H9 (cell line): ENCODE measurements around the gene NCOA5. TPM values are rescaled to one million over a fixed set of nuclear protein-coding genes. Genes with fewer than 3 reads are reported as not detected.

Experiments
- DNase-seq: peaks from one replicate; pipeline ENCODE4 v3.0.0-alpha.2; 2017
- H2AFZ ChIP-seq: one replicate; pipeline ENCODE4 v1.6.1; 2013; ENCODE audit warnings: mild to moderate bottlenecking, low read length, control low read depth, moderate library complexity
- H2AK5ac ChIP-seq: 2 replicates; pipeline ENCODE4 v1.6.1; 2013; ENCODE audit warnings: low read length, control low read depth, mixed read lengths; ENCODE audit not compliant: insufficient read length
- H2BK120ac ChIP-seq: one replicate; pipeline ENCODE4 v1.6.1; 2013; ENCODE audit warnings: low read depth, mild to moderate bottlenecking, low read length, control low read depth, inconsistent platforms; ENCODE audit not compliant: poor library complexity, severe bottlenecking
- H2BK12ac ChIP-seq: 2 replicates; pipeline ENCODE4 v1.6.1; 2013; ENCODE audit warnings: low read length, control low read depth, mixed read lengths, low read depth; ENCODE audit not compliant: insufficient read length
- H2BK15ac ChIP-seq: 2 replicates; pipeline ENCODE4 v1.6.1; 2013; ENCODE audit warnings: low read depth, low read length, control low read depth
- H2BK20ac ChIP-seq: one replicate; pipeline ENCODE4 v1.6.1; 2013; ENCODE audit warnings: low read depth, mild to moderate bottlenecking, low read length, control low read depth, inconsistent platforms; ENCODE audit not compliant: poor library complexity, severe bottlenecking
- H2BK5ac ChIP-seq: 2 replicates; pipeline ENCODE4 v1.6.1; 2013; ENCODE audit warnings: low read length, control low read depth, mixed read lengths; ENCODE audit not compliant: insufficient read length
- H3K14ac ChIP-seq: 2 replicates; pipeline ENCODE4 v1.6.1; 2013; ENCODE audit warnings: low read length, control low read depth; ENCODE audit not compliant: insufficient read depth
- H3K18ac ChIP-seq: 2 replicates; pipeline ENCODE4 v1.6.1; 2013; ENCODE audit warnings: low read depth, mild to moderate bottlenecking, mixed read lengths, low read length, control low read depth; ENCODE audit not compliant: insufficient read length
- H3K23ac ChIP-seq: 2 replicates; pipeline ENCODE4 v1.6.1; 2013; ENCODE audit warnings: low read length, control low read depth, mixed read lengths, low read depth; ENCODE audit not compliant: insufficient read length
- H3K23me2 ChIP-seq: 2 replicates; pipeline ENCODE4 v1.6.1; 2013; ENCODE audit warnings: low read depth, mild to moderate bottlenecking, mixed read lengths, low read length, control low read depth; ENCODE audit not compliant: insufficient read length, poor library complexity, severe bottlenecking
- H3K27ac ChIP-seq: 2 replicates; pipeline ENCODE4 v1.5.1; 2013; ENCODE audit warnings: low read length, control low read depth, mixed read lengths, low read depth; ENCODE audit not compliant: insufficient read length
- H3K27me3 ChIP-seq: 2 replicates; pipeline ENCODE4 v1.6.1; 2013; ENCODE audit warnings: low read length, control low read depth, inconsistent platforms; ENCODE audit not compliant: insufficient read depth
- H3K4ac ChIP-seq: 2 replicates; pipeline ENCODE4 v1.6.1; 2013; ENCODE audit warnings: low read depth, mild to moderate bottlenecking, control low read depth, inconsistent platforms, low read length, moderate library complexity
- H3K4me1 ChIP-seq: 2 replicates; pipeline ENCODE4 v1.6.1; 2013; ENCODE audit warnings: low read length, control low read depth, inconsistent platforms; ENCODE audit not compliant: insufficient read depth
- H3K4me2 ChIP-seq: 2 replicates; pipeline ENCODE4 v1.6.1; 2013; ENCODE audit warnings: low read length, control low read depth, mixed read lengths; ENCODE audit not compliant: insufficient read length, insufficient read depth
- H3K56ac ChIP-seq: 2 replicates; pipeline ENCODE4 v1.6.1; 2013; ENCODE audit warnings: low read depth, mild to moderate bottlenecking, mixed read lengths, low read length, control low read depth; ENCODE audit not compliant: insufficient read length
- H3K79me1 ChIP-seq: 2 replicates; pipeline ENCODE4 v1.6.1; 2013; ENCODE audit warnings: low read depth, mild to moderate bottlenecking, moderate library complexity, low read length, control low read depth, inconsistent platforms; ENCODE audit not compliant: insufficient read depth, poor library complexity, severe bottlenecking
- H3K79me2 ChIP-seq: 2 replicates; pipeline ENCODE4 v1.6.1; 2013; ENCODE audit warnings: low read length, control low read depth, inconsistent platforms; ENCODE audit not compliant: insufficient read depth
- H3K9ac ChIP-seq: 2 replicates; pipeline ENCODE4 v1.6.1; 2013; ENCODE audit warnings: low read length, control low read depth, mixed read lengths; ENCODE audit not compliant: insufficient read length; ENCODE audit errors: extremely low read depth
- H3K9me3 ChIP-seq: one replicate; pipeline ENCODE4 v1.6.1; 2013; ENCODE audit warnings: low read depth, low read length, inconsistent platforms; ENCODE audit not compliant: control insufficient read depth
- H3T11ph ChIP-seq: one replicate; pipeline ENCODE4 v1.6.1; 2013; ENCODE audit warnings: mild to moderate bottlenecking, low read length, control low read depth, inconsistent platforms
- H4K20me1 ChIP-seq: one replicate; pipeline ENCODE4 v1.6.1; 2013; ENCODE audit not compliant: control insufficient read depth, insufficient read length, insufficient read depth
- H4K5ac ChIP-seq: 2 replicates; pipeline ENCODE4 v1.6.1; 2013; ENCODE audit warnings: low read depth, mild to moderate bottlenecking, mixed read lengths, low read length, control low read depth; ENCODE audit not compliant: insufficient read length
- H4K8ac ChIP-seq: replicated peaks from 2 replicates; pipeline ENCODE4 v1.6.1; 2013; ENCODE audit warnings: low read length, control low read depth, mixed read lengths, low read depth; ENCODE audit not compliant: insufficient read length
- H4K91ac ChIP-seq: 2 replicates; pipeline ENCODE4 v1.6.1; 2013; ENCODE audit warnings: low read depth, mild to moderate bottlenecking, moderate library complexity, mixed read lengths, low read length, control low read depth; ENCODE audit not compliant: insufficient read length
- H3K27ac Mint-ChIP-seq, 3 experiments: 2 replicates in 2 of 3; 3 replicates in 1 of 3; pipeline ENCODE4 v1.8.0; 2020 to 2021; ENCODE audit warnings: mixed read lengths in 3 of 3, mild to moderate bottlenecking in 1 of 3, moderate library complexity in 1 of 3
- H3K27me3 Mint-ChIP-seq: 2 replicates; pipeline ENCODE4 v1.8.0; 2021; ENCODE audit warnings: low read depth, mild to moderate bottlenecking, moderate library complexity, mixed read lengths
- H3K36me3 Mint-ChIP-seq, 3 experiments: 2 replicates in 2 of 3; 3 replicates in 1 of 3; pipeline ENCODE4 v1.8.0; 2020 to 2021; ENCODE audit warnings: low read depth in 3 of 3, mixed read lengths in 3 of 3; ENCODE audit not compliant: insufficient read depth in 1 of 3
- H3K4me1 Mint-ChIP-seq, 2 experiments: 2 replicates each; pipeline ENCODE4 v1.8.0; 2020; ENCODE audit warnings: mixed read lengths in 2 of 2
- H3K4me3 Mint-ChIP-seq, 2 experiments: 2 replicates in 1 of 2; 3 replicates in 1 of 2; pipeline ENCODE4 v1.8.0; 2020 to 2021; ENCODE audit warnings: mild to moderate bottlenecking in 2 of 2, mixed read lengths in 2 of 2, moderate library complexity in 1 of 2
- H3K9me3 Mint-ChIP-seq, 2 experiments: 2 replicates in 1 of 2; 3 replicates in 1 of 2; pipeline ENCODE4 v1.8.0; 2020; ENCODE audit warnings: mild to moderate bottlenecking in 2 of 2, mixed read lengths in 2 of 2, moderate library complexity in 1 of 2
- CTCF ChIP-seq: fragments of 200-600 bp; sonication (generic); conservative IDR thresholded peaks from 3 replicates; pipeline ENCODE4 v1.8.0; 2021; ENCODE audit warnings: antibody characterized with exemption, mild to moderate bottlenecking
- WGBS: extraction: QIAGEN DNeasy Blood & Tissue Kit; methylation state at CpG from one replicate; pipeline ENCODE4 v1.1.7; 2013; ENCODE audit warnings: missing lambda C conversion rate, low lambda C conversion rate, mixed read lengths; ENCODE audit not compliant: insufficient read length; ENCODE audit errors: extremely low coverage; 5-methylcytosine and 5-hydroxymethylcytosine counted together
- total RNA-seq: library from RNA; stranded (reverse); gene quantifications from 2 replicates; pipeline ENCODE4 v1.2.1, GENCODE V29; 2021

The NCOA5 gene
- total RNA-seq, 1 experiment from 2014 or later, result 55.7 TPM

GRCh38 chr20:46102940-46103339 lies 13.2 kb upstream of the NCOA5 start:
- Histone ChIP-seq H3K4me1 (no peaks in the 10 kb centered on the region), H3K18ac (no peak overlapping the region), H3T11ph (no peak overlapping the region), H3K4ac (no peak overlapping the region), H3K4me2 (no peak overlapping the region), H2BK15ac (no peak overlapping the region), H2BK120ac (no peak overlapping the region), H2BK12ac (no peak overlapping the region), H2AFZ (no peak overlapping the region), H2BK5ac (no peak overlapping the region), H4K91ac (no peak overlapping the region), H3K79me2 (no peaks in the 10 kb centered on the region), H3K27ac (no peak overlapping the region), H3K23ac (no peak overlapping the region), H3K23me2 (no peaks in the 10 kb centered on the region), H4K8ac (no peak overlapping the region), H3K79me1 (no peaks in the 10 kb centered on the region), H3K27me3 (no peaks in the 10 kb centered on the region), H2BK20ac (no peak overlapping the region), H2AK5ac (no peak overlapping the region), H3K9ac (no peak overlapping the region), H3K9me3 (no peaks in the 10 kb centered on the region), H3K14ac (no peak overlapping the region), H4K20me1 (no peaks in the 10 kb centered on the region), H3K56ac (no peak overlapping the region), H4K5ac (no peak overlapping the region)
- Mint-ChIP-seq H3K4me3 (no peak overlapping the region), H3K27me3 (peaks cover 53% of the 10 kb centered on the region), H3K36me3 (no peaks in the 10 kb centered on the region), H3K9me3 (peaks cover 3 to 10% of the 10 kb centered on the region in 2 experiments; a peak in 4 of 5 replicates), H3K4me1 (peaks cover 5 to 6% of the 10 kb centered on the region in 2 experiments; a peak in 3 of 4 replicates), H3K27ac (no peak overlapping the region)
- no peak for TF ChIP-seq CTCF
- WGBS, result no CpG with 5 or more reads among the region's 3 CpGs
- DNase-seq, result no peak
